CD4-positive, alpha-beta T cell treated with Interleukin-17A for 1 hour (primary cell): ENCODE data around the gene ITLN1.
"Not testable (repeated sequence)": the region's sequence is repeated elsewhere in the genome, so short reads cannot be mapped to it uniquely, and the experiment has no call there.

Source experiments
- DNase-seq: peaks from one replicate; pipeline ENCODE4 v3.0.0-alpha.2; 2020

ITLN1 gene

DNA sequence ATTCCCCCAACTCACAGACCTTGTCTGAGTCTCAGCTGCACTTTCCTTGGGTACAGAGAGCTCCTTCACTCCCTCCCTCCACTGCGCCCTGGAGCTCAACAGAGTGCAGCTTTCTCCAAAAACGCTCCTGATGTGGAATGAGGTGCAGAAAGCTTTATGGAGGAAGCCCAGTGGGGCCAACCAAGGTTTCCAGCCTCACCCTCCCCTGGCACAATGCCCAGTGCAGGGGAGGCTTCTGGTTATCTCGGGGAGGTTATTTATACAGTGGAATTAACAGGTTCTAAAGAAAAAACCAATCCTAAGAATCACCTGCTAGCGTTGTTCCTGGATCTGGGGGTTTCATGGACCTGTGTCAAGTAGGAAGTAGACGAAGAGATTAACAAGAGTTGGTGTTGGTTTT is at the start of gene ITLN1:
Gene ITLN1 (minus strand): TSS at position 139 of the 400 bp plus-strand sequence. CDS start 303 bp downstream, outside the sequence.
- no peak for DNase-seq

DNA sequence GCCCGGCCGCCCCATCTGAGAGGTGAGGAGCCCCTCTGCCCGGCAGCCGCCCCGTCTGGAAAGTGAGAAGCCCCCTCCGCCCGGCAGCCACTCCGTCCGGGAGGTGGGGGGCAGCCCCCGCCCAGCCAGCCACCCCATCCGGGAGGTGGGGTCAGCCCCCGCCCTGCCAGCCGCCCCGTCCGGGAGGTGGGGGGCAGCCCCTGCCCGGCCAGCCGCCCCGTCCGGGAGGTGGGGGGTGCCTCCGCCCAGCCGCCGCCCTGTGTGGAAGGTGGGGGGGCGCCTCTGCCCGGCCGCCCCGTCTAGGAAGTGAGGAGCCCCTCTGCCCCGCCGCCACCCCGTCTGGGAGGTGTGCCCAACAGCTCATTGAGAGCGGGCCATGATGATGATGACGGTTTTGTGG is 48.3 kb upstream of the ITLN1 start:
- DNase-seq, result not testable (repeated sequence)

DNA sequence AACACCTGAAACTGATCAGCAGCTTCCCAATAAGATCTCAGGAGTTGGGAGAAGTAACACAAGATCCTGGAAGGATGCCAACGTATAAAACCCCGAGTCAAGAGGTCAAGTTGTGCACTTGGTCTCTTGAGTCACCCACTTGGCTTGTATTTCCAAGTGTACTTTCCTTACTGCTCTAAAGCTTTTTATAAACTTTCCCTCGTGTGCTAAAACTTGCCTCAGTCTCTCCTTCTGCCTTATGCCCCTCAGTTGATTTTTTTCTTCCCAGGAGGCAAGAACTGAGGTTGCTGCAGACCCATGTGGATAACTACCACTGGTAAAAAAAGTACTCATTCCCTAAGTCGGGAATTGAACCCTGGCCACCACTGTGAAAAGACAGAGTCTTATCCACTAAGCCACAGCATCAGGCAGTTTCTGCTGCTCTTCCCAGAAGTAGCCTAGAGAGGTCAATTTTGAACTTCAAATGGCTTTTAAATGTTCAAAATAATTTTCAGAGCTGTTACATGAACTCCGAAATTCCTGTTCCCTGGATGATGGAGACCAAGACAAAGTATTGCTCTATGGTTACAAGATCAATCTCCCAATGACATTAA is 40.8 kb upstream of the ITLN1 start:
- DNase-seq, result no peak

DNA sequence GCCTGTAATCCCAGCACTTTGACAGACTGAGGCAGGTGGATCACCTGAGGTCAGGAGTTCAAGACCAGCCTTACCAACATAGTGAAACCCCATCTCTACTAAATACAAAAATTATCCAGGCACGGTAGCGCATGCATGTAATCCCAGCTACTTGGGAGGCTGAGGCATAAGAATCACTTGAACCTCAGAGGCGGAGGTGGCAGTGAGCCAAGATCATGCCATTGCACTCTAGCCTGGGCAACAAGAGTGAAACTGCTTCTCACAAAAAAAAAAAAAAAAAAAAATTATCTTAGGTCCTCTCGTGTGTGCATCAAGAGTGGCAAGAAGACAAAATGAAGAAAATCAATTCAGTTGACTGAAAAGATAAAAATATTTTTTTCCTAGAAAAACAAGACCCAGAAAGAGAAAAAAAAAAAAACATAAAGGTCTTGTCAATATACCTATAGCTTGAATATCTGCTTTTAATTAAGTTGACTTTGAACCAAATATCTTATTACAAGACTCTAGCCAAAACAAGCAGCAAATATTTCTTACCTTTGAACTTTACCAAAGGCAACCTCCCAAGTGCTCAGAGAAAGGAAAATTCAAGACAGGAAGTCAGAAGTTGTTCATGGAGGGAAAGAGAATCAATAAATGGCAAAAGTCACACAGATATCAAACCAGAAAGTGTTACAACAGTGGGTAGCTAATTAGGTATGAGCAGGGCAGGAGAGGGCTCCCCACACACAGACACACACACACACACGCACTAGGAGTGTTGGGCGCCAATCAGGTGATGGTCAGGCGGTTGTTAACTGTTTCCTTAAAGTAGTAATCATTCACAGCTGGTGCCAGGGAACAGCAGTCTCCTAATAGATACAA is 40.0 kb upstream of the ITLN1 start:
- DNase-seq, result no peak

DNA sequence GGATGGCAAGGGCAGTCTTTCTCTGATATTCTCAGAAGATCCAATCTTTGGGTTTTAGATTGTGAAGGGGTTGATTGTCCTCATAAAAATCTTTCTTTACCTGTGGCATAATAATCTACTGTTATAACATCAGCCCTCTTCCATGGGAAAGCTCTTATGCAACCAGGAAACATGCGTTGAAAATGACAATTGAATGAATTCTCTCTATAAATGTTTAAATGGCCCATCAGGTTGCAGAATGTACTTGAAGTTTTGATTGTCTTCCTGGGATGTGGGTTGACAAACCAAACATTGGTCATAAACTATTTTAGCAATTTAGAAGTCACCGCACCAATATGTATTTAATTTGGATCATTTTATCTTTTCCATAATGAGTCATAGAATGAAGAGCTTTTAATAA is 31.7 kb upstream of the ITLN1 start:
- no peak for DNase-seq

DNA sequence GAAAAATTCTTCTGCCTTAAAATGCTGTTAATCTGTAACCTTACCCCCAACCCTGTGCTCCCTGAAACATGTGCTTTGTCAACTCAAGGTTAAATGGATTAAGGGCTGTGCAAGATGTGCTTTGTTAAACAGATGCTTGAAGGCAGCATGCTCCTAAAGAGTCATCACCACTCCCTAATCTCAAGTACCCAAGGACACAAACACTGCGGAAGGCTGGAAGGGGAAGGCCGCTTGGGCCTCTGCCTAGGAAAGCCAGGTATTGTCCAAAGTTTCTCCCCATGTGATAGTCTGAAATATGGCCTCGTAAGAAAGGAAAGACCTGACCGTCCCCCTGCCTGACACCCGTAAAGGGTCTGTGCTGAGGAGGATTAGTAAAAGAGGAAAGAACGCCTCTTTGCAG is 28.2 kb upstream of the ITLN1 start:
- not testable (repeated sequence) for DNase-seq

DNA sequence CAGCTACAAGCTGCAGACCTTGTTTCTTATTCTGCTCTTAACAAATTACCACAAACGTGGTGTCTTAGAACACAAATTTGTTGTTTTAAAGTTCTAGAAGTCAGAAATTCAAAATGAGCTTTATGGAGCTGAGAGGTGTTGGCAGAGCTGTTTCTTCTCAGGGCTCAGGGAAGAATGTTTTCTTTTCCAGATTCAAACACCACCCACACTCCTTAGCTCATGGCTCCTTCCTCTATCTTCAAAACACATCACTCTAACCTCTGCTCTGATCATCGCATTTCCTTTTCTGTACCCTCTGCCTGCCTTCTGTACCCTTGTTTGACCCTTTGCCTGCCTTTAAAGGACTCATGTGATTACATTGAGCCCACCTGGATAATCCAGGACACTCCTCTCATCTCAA is 26.9 kb upstream of the ITLN1 start:
- DNase-seq, result no peak

DNA sequence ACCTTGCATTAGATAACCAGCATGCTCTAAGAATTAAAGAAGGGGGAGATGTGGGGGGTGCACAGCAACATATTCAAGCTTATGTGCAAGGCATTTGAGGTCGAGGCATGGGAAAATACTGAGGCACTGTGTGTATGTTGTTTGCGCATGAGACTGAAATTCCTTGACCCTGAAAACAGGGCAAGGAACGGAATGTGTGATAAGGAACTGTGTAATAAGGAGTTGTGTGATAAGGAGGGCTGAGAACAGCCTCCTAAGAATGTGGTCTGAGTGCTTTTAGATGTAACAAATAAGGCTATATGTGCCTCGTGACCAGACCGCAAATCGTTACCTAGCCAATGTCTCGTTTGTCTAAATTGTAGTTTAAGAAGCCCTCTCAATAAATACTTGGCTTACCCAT is 26.5 kb upstream of the ITLN1 start:
- DNase-seq, result no peak

DNA sequence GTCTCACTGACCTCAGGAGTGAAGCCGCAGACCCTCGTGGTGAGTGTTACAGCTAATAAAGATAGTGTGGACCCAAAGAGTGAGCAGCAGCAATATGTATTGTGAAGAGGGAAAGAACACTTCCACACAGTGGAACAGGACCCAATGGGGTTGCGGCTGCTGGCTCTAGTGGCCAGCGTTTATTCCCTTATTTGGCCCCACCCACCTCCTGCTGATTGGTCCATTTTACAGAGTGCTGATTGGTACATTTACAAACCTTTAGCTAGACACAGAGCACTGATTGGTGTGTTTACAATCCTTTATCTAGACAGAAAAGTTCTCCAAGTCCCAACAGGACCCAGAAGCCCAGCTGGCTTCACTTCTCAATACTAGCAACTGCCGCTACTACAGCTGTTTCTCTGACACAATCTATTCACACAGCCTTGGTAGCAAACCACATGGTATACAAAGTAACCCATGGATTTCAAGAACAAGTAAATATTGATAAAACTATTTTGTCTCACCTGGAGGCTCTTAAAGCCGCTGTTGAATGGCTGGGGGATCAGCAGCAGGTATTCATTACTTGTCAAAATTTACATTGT is 25.3 kb upstream of the ITLN1 start:
- no peak for DNase-seq

DNA sequence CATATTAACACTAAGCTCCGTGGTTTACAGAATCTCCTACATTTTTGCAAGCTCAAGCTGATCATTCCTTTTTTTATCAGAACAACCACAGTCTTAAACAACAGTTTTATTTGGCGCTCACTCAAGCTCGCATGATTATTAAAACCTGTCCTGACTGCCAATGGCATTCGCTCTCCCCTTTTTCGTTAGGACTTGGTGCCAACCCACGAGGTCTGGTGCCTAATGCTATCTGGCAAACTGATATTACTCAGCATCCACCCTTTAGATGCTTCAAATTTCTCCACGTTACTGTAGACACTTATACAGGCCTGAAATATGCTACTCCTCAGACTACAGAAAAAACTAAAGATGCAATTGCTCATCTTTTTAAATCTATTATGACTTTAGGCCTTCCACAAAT is 23.0 kb upstream of the ITLN1 start:
- DNase-seq, result no peak

DNA sequence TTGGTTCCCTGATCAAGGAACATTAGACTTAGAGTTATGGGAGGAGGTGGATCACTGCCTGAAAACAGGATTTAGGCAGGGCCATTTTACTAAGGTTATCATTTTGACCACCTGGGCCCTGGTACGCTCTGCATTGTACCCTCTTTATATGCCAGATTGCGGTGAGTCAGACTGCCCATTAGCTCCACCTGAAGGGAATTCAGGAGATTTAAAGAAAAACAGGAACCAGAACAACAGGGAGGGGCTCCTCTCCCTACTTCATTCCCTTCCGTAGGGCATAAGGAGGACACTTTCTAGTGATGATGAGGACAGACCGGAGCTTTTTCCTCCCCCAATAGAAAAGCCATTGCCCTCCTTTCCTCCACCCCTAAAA is 20.6 kb upstream of the ITLN1 start:
- no peak for DNase-seq

DNA sequence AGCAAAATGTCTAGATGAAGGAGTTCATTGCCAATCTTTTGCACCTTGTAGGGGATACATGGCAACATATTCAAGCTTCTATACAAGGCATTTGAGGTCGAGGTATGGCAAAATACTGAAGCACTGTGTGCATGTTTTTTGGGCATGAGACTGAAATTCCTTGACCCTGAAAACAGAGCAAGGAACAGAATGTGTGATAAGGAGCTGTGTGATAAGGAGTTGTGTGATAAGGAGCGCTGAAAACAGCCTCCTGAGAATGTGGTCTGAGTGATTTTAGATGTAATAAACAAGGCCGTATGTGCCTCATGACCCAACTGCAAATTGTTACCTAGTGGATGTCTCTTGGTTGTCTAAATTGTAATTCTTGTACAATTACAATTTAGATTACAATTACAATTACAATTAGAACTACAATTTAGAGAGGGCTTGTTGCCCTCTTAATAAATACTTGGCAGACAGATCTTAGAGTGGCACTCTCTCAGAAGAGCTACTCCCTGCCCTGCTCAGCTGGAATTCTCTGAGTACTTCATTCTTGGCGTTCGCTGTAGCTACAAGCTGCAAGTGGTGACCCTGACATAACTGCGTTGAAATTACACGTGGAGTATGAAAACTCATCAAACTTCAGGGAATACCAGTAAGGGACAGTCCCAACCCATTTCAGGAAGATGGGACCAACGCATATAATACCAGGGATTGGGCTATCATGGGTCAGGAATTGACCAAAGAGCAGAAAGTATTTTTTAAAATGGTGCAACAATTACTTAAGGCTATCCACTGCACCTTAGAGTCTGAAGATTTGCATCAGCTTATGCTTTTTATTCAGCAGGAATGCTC is 20.0 kb upstream of the ITLN1 start:
- DNase-seq, result no peak

DNA sequence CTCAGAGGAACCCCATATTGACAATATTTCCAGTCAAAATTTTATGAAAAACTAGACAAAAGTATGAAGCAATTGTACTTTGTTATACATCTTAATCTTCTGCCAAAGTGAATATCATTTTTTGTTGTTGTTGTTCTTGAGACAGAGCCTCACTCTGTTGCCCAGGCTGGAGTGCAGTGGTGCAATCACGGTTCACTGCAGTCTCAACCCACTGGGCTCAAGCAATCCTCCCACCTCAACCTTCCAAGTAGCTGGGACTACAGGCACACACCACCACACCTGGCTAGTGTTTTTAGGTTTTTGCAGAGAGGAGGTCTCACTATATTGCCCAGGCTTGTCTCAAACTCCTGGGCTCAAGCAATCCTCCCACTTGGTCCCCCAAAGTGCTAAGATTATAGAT is 17.3 kb upstream of the ITLN1 start:
- DNase-seq, result not testable (repeated sequence)

DNA sequence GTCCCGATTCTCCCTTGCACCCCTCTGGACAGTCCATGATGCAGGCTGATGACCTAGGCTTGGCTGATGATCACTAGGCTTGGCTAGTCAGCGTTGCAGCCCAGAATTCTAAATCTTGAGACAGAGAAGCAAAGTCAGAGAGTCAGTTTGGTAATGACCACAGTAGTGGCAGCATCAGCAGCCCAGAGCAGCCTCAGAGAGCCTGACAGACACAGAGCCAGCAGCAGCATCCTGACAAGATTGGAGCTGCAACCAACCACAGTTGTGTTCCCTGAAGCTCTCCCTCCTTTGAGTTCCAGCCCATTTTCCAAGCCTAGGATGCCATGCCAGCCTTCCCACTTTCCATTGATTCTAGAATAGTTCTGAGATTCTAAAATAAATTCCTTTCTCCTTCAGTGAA is 16.8 kb upstream of the ITLN1 start:
- DNase-seq, result no peak

DNA sequence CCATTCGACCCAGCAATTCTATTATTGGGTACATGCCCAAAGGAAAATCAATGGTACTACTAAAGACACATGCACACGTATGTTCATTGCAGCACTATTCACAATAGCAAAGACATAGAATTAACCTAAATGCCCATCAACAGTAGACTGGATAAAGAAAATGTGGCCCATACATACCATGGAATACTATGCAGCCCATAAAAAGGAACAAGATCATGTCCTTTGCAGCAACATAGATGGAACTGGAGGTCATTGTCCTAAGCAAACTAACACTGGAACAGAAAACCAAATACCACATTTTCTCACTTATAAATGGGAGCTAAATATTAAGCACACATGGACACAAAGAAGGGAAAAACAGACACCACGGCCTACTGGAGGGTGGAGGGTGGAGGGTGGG is 15.7 kb upstream of the ITLN1 start:
- DNase-seq, result not testable (repeated sequence)

DNA sequence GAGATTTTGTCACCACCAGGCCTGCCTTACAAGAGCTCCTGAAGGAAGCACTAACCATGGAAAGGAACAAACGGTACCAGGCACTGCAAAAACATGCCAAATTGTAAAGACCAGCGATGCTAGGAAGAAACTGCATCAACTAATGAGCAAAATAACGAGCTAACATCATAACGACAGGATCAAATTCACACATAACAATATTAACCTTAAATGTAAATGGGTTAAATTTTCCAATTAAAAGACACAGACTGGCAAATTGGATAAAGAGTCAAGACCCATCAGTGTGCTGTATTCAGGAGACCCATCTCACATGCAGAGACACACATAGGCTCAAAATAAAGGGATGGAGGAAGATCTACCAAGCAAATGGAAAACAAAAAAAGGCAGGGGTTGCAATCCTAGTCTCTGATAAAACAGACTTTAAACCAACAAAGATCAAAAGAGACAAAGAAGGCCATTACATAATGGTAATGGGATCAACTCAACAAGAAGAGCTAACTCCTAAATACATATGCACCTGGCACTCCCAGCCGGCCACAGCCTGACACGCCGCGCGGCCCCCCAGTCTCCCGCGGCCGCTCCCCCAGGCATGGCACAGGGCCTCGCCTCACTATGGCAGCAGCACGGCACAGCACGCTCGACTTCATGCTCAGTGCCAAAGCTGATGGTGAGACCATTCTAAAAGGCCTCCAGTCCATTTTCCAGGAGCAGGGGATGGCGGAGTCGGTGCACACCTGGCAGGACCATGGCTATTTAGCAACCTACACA is 9.6 kb upstream of the ITLN1 start:
- DNase-seq, result not testable (repeated sequence)

DNA sequence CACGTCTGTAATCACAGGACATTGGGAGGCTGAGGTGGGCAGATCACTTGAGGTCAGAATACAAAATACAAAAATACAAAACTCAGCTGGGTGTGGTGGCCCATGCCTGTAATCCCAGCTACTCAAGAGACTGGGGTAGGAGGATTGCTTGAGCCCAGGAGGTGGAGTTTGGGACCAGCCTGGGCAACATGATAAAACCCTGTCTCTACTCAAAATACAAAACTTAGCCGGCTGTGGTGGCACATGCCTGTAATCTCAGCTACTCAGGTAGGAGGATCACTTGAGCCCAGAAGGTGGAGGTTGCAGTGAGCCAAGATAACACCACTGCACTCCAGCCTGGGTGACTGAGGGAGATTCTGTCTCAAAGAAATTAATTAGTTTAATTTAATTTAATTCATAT is 6.5 kb upstream of the ITLN1 start:
- no peak for DNase-seq

DNA sequence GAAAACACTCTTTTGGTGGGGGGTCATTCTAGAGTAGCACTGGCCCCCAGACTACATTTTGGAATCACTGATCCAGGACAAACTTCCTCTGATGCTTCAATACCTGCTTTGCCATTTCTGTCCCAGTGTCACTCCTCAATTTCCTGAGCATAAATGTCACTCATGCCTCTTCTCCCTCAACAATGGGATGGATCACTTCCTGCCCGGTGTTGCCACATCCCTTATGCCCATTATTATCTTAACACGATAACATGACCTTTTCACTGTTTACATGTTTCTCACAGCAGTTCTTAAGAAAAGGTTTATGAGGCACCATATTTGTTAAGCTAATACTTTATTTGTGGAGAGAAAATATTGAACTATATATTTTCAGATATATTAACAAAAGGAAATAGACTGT is 3.9 kb upstream of the ITLN1 start:
- no peak for DNase-seq

DNA sequence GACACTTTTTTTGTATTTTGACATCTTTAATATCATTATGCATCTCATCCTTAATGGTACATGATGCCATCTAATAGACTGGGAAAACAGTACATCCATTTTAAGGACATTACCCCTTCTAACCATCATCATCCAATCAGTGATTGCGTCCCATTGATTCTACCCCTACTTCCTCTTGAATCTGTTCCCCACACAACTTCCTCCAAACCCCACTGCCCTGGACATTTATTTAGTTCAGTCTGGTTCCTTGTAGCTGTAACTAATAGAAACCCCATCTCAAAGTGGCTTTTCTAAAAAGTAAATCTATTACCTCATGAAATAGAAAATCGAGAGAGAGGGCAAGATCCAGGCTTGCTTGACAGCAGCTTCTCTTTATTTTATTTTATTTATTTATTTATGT is 2.1 kb upstream of the ITLN1 start:
- DNase-seq, result no peak

DNA sequence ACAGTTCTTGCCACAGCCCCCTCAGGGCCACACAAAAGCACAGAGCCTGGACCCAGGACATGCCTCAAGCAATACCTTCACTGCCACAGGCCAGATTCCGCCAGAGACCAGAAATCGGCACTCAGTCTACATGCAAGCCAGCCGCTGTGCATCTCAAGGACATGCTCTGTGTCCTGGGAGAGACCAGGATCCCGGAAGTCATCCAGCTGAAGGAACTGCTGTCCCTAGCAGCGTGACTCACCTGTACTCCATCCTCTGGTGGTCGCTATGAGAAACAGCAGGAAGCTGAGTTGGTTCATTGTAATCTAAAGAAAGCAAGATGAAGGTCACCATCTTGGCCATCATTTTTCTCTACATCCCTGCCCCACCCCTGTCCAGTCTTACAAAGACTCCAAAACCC is 401 bp downstream of the ITLN1 start:
- no peak for DNase-seq

DNA sequence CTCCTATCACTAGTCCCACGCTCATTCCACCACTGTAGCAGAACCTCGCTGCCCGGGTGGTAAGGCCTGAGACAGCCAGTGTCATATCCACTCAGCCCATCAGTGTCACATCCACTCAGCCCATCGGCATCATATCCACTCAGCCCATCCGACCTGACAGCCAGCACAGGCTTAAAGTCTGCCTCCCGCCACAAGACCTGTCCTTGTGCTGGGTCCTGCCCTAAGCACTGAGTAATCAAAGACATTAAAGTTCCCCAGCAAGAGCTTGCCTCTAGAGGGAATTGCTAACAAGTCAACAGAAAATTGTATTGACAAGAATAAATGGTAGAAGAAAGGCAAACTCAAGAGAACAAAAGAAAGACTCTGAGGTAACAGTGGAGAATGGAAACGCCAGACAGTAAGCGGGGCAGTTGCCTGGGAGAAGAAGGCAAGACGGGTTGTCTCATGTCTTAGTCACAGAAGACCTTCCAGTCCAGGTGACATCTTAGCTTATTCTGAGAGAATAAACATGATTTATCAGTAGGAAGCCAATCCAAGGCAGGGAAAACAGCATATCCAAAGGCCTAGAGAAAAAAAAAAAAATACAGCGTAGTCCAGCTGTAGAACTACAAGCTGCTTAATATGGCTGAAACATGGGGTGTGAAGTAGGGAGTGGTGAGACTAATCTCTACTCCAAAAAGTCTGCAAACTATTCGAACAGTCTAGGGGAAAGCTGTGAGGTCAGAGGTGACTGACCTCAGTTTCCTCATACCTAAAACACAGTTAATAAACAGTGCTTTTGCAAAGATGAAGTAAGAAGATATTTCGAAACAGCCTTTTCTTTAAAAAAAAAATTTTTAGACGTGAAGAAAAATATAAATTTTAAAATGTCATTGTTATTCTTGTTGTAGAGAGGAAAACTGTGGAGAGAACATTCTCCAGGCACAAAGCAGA is 1.1 kb downstream of the ITLN1 start:
- no peak for DNase-seq

DNA sequence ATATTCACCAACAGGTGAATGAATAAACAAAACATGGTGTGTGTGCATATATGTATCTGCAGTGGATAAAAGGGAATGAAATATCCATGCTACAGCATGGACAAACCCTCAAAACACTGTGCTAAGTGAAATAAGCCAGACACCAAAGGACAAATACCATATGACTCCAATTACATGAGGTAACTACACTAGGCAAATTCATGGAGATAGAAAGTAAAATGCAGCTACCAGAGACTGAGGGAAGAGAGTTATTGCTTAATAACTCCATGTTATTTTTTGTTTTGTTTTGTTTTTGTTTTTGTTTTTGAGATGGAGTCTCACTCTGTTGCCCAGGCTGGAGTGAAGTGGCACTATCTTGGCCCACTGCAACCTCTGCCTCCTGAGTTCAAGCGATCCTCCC is 2.4 kb downstream of the ITLN1 start:
- DNase-seq, result no peak
